SIG-M5 treated with dmso at 0.1 percent for 504 hours (cell line): Measurements from ENCODE around the gene NUP88.

Experiments
- DNase-seq: peaks from one replicate; lab custom pipeline; 2025; ENCODE audit not compliant: unreplicated experiment; lab: John Stamatoyannopoulos, UW

The NUP88 gene

DNA sequence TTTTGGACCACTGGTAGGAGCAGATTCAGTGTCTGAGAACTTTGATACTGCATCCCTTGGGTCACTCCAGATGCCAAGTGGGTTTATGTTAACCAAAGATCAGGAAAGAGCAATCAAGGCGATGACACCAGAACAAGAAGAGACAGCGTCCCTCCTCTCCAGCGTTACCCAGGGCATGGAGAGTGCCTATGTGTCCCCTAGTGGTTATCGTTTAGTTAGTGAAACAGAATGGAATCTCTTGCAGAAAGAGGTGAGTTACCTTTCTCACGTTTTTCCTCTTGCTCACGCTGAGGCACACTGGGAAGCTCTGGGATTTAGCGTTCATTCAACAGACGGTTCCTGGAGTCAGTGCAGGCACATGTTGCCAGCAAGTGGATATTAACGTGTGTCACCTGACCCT is 58.0 kb downstream of the NUP88 start:
- no peak for DNase-seq

DNA sequence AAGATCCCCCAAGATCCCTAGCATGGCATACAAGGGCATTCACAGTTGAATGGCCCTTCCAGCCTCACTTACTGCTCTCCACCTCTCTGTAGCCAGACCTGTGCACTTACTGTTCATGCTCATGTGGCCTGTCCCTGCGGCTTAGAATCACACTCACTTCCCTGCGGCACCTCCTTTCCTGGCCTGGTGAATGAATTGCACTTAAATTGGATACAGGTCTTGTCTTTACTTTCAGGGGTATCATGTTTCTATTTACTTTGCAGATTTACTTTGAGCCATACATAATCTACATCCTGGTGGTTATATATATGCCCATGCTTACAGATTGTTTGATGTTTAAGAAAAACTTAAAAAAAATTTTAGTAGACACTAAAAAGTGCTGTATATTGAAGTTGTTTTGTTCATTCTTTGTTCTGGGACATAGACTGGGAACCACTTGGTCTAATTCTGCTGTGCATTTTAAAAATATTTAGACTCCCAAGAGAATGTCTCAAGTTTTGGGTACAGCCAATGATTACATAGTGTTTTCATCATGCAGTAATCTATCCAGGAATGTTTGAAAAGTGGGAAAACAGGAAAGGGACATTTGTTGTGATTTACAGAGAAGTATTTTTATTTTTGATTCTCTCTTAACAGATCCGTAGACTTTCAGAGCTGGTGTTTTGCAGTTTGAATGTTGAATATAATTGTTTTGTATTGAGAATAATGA is 63.9 kb downstream of the NUP88 start:
- no peak for DNase-seq

DNA sequence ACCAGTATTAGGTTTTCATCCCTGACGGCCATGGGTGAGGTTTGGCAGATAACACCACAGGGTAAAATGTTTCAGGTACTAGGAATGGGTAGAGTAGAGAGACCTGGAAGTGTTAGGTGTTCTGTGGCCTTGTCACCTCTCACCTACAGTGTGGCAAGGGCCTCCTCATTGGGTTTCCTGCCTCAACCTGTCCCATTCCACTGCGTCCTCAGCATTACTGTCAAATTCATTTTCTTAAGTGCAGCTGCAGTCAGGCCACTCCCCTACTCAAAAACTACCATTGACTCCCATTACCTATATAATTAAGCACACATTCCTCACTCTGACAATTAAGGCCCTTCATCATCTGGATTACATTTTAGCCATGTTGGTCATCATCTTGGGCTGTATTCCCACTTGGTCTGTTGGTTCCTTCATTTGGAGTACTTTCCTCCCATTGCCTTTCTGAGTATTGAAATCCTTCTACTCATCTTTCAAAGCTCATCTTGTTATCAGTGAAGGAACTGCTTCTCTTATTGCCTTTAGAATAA is 64.5 kb downstream of the NUP88 start:
- DNase-seq = no peak

DNA sequence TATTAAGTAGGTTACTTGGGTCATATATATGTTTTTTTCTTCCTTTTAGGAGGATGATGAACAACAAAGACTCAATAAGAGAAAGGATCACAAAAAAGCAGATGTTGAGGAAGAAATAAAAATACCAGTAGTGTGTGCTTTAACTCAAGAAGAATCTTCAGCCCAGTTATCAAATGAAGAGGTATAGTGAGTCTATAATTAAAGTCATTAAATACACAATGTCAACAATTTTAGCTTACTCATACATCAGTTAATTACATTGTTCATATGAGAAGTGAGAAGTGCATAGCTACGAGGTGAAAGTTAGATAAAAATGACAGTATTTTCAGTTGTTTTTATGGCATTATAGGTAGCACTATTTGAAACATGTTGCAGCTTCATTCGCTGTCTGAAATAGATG is 65.2 kb downstream of the NUP88 start:
- no peak for DNase-seq

DNA sequence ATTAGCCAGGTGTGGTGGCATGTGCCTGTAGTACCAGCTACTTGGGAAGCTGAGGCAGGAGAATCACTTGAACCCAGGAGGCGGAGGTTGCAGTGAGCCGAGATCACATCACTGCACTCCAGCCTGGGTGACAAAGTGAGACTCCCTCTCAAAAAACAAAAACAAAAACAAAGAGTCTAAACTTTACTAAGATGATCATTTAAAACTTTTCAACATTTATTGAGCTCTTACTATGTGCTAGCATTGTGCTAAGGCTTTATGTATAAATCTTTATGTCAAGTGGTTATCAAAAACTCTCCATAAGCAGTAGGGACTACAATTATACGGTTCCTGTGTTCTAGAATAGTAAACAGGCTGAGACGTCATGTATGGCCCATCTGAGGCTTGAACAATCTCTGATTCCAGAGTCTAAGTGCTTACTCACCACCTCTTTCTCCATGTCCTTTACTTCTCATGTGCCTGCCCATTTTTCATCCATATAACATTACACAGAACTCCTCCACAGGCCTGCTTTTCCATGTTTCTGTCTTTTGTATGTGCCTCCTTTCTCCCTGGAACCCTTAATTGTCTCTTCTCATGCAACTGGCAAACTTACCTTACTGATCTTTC is 66.7 kb downstream of the NUP88 start:
- DNase-seq = no peak

DNA sequence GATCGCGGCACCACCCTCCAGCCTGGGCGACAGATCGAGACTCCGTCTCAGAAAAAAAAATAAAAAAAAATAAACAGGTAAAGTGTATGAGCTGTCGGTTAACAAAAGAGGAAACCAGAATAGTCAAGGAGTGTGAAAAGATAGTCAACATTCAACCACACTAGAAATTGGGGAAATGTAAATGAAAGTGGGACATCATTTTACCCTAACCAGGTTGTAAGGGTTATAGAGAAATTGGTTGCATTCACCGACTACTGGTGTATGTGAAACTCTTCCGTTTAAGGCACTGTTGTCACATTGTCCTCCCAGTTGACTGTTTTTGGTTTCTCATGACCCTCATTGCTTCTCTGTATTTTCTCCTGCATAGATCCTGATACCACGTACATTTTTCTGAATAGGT is 74.5 kb downstream of the NUP88 start:
- DNase-seq = no peak
